ENCODE data around the gene IL20RA. TPM values are rescaled to one million over a fixed set of nuclear protein-coding genes. Genes with fewer than 3 reads are reported as not detected.

Gene IL20RA
- total RNA-seq, 4 donors from 2014 or later = 0.17 to 0.88 (median 0.38) TPM; not detected in 1

DNA sequence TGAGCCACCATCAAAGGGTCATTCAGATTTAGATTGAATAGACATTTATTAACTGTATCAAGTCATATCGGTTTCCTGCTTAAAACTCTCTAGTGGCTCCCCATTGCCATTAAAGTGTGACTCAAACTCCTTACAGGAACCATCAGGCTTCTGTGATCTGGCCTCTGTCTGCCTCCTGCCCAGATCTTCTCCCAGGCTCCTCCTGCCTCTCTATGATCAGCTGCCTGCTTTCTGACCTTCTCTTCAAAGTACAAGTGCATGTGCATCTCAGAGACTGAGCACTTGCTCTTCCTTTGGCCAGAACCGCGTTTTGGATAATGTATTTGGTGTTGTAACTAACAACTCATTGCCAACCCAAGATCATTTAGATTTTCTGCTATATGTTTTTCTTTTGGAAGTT, 52.7 kb downstream of the IL20RA start:
- no peak for TF ChIP-seq CTCF (IDR thresholded peaks at IDR 0.05; ENCODE audit: low read depth)

DNA sequence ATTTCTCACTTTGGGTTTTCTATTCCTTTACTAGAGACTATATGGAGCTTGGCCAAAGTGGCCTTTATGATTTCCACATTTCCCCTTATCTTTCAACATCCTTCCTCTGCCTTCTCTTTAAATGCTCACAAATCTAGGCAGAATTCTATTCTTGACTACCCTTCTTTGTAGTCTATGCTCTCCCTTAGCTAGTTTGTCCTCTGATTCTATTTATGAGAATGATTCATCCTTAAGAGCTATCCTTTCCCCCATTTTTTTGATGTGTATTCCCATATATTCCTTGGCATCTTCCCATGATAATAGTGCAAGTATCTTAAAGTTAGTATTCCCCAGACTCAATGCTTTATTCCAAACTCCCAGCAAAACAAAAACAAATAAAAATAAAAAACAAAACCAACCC, 53.1 kb downstream of the IL20RA start:
- no peak for TF ChIP-seq CTCF (IDR thresholded peaks at IDR 0.05; ENCODE audit: low read depth)

- TF ChIP-seq CTCF (IDR thresholded peaks at IDR 0.05; ENCODE audit: low read depth) = no peak
Measured at GRCh38 chr6:136990754-136991153, 54.0 kb downstream of the IL20RA start.

GRCh38 chr6:136990242-136990578, 54.6 kb downstream of the IL20RA start:
- no peak for TF ChIP-seq CTCF (IDR thresholded peaks at IDR 0.05; ENCODE audit: low read depth)

- no peak for TF ChIP-seq CTCF (IDR thresholded peaks at IDR 0.05; ENCODE audit: low read depth)
Measured at GRCh38 chr6:136989571-136990241, 55.1 kb downstream of the IL20RA start.

- TF ChIP-seq CTCF (IDR thresholded peaks at IDR 0.05; ENCODE audit: low read depth) = no peak
Measured at GRCh38 chr6:136987526-136987925, 57.2 kb downstream of the IL20RA start.

- no peak for TF ChIP-seq CTCF (IDR thresholded peaks at IDR 0.05; ENCODE audit: low read depth)
Measured at GRCh38 chr6:136985502-136985901, 59.3 kb downstream of the IL20RA start.
